ENCODE data around the gene CUEDC1. TPM values are rescaled to one million over a fixed set of nuclear protein-coding genes. Genes with fewer than 3 reads are reported as not detected.

The CUEDC1 gene
- total RNA-seq, 4 donors from 2014 or later = 7.9 to 63.6 (median 18.8) TPM

DNA sequence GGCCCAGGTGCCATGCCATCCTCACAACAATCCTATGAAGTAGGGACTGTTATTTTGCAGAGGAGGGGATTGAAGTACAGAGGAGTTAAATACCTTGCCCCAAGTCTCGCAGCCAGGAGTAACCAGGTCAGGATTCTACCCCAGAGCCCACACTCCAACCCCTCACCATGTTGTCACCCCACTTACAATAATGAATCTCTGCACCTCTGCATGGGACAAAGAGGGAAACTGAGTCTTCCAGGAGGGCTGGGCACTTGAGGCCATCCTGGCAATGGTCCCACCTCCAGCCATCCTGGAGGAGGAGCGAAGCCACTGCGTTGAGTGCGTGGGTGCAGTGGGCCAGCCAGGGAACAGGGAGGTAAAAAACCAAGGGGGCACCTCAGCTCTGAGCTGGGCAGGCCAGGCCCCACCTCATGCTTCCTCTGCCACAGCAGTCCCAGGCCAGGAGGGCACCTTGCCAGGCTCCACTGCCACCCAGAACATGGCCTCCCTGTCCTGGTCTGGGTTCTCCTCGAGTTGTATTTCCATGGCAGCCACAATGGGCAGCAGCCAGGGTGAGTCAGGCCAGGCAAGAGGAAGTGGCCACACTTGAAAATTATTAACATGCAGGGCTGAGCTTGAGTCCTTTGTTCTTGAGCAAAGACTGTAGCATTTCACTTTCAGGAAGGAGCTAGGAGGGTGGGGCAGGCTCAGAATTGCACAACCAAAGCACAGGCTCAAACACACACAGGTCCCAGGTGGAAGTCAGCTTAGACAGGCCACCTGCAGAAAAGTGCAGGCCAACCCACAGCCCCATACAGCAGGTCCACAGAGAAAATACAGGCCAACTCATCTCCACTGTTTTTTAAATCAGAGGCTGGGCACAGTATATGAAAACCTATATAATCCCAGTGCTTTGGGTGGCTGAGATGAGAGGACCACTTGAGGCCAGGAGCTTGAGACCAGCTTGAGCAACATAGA is 52.1 kb downstream of the CUEDC1 start:
- intact Hi-C loops (cut with DNase I; ENCODE audit: low total_unique reads) = no loop called here
- H3K36me3 ChIP-seq = no peaks in the 10 kb centered on the region
- no peaks in the 10 kb centered on the region for H3K27me3 ChIP-seq
- TF ChIP-seq, protein P1, sequence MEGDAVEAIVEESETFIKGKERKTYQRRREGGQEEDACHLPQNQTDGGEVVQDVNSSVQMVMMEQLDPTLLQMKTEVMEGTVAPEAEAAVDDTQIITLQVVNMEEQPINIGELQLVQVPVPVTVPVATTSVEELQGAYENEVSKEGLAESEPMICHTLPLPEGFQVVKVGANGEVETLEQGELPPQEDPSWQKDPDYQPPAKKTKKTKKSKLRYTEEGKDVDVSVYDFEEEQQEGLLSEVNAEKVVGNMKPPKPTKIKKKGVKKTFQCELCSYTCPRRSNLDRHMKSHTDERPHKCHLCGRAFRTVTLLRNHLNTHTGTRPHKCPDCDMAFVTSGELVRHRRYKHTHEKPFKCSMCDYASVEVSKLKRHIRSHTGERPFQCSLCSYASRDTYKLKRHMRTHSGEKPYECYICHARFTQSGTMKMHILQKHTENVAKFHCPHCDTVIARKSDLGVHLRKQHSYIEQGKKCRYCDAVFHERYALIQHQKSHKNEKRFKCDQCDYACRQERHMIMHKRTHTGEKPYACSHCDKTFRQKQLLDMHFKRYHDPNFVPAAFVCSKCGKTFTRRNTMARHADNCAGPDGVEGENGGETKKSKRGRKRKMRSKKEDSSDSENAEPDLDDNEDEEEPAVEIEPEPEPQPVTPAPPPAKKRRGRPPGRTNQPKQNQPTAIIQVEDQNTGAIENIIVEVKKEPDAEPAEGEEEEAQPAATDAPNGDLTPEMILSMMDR (IDR thresholded peaks at IDR 0.05) = no peak
- TF ChIP-seq POLR2A (IDR thresholded peaks at IDR 0.05) = no peak
- peak overlapping the region; percentile 60 to 72 for H3K27ac ChIP-seq
- peaks cover 4 to 30% of the 10 kb centered on the region in 2 donors for H3K4me1 ChIP-seq
- H3K9me3 ChIP-seq = no peaks in the 10 kb centered on the region
- no peak overlapping the region for H3K4me3 ChIP-seq
- peak; percentile 68 to 75 for DNase-seq

DNA sequence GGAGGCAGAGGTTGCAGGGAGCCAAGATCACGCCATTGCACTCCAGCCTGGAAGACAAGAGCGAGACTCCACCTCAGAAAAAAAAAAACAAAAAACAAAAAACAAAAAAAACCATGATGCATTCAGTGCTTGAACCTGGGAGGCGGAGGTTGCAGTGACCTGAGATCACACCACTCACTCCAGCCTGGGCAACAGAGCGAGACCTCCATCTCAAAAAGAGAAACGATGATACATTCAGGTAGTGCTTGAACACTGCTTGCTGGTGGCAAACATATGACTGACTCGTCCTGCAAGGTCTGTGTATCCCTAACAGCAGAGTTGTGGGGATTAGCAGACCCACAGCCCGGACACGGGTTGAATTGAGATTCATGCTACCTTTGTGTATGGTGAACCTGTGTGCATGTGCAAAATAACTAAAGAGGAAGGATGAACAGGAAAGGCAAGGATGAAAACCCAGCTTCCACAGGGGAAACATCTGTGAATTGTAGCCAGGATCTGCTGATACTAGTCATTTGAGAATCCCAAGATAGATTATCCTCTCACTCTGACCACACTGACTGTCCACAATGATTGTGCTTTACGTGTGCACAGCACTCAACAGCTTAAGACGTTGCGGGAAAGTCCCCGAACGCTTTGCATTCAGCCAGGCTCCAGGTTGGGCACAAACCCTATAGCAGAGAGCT is 53.0 kb downstream of the CUEDC1 start:
- TF ChIP-seq POLR2A (IDR thresholded peaks at IDR 0.05) = no peak
- TF ChIP-seq, protein P1 (IDR thresholded peaks at IDR 0.05) = no peak
- Histone ChIP-seq H3K4me1 (peaks cover 4 to 33% of the 10 kb centered on the region in 2 donors), H3K4me3 (no peak overlapping the region)

DNA sequence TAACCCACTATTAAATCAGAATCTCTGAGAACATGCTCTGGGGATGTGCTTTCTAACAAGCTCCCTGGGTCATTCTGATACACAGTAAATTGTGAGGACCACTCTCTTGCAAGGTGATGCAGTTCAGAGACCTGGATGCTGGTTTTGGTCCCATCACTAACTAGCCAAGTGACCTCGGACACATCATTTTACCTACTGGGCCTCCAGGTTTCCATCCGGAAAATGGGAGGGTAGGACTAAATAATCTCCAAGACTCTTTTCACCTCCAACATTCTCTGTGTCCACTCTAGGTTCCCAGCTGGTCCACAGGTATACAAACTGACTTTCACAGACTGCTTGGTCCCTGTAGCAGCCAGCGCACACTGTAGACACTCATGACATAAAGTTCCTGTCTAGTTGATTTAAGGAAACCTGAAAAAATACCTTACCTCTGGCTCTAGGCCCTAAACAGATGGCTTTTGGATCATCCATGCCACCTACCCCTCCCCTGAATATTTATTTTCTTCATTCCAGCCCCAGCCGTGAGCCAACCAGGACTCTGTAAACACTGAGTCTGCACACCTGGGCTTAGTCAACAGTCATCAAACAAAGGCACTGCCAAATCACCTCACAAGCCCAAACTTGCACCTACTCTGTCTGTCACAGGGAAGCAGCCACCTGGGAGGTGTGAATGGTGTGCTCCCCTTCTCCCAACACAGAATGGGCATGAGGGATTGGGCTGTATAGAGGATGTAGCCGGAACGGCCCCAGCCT is 54.0 kb downstream of the CUEDC1 start:
- no peaks in the 10 kb centered on the region for H3K36me3 ChIP-seq
- no peak for DNase-seq

More for the DNA sequence above, 53.0 kb downstream of the CUEDC1 start:
- intact Hi-C loops (cut with DNase I; ENCODE audit: low total_unique reads) = no loop called here
- Histone ChIP-seq H3K36me3 (no peaks in the 10 kb centered on the region), H3K27ac (peak overlapping the region; percentile 60 to 72), H3K27me3 (no peaks in the 10 kb centered on the region), H3K9me3 (no peaks in the 10 kb centered on the region)
- DNase-seq = no peak

DNA sequence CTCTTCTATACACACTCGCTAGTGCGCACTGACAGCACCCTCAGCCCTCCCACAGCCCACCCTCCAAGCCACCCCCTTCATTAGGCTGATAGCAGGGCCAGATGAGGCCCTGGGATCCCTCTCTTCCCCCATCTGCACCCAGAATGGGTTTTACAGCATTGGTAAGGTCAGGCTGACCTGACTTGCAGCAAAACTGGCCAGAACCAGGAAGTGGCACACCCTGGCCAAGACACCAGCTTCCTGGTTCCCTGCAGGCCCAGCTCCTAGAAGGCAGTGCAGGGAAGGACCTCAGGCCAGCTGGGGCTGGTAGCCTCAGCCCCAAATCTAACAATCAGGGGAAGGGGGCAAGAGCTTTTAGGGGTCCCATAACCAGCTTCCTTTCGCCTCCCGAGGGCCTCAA is 55.4 kb downstream of the CUEDC1 start:
- DNase-seq = peak; percentile 42 to 61
- H3K27ac ChIP-seq = peak overlapping the region; percentile 80 to 83
- H3K4me3 ChIP-seq = no peak overlapping the region
- no peaks in the 10 kb centered on the region for H3K27me3 ChIP-seq
- H3K4me1 ChIP-seq = peaks cover 4 to 46% of the 10 kb centered on the region in 2 donors
- H3K36me3 ChIP-seq = no peaks in the 10 kb centered on the region
- TF ChIP-seq POLR2A (IDR thresholded peaks at IDR 0.05) = no peak
- TF ChIP-seq, protein P1 (IDR thresholded peaks at IDR 0.05) = no peak
- no peaks in the 10 kb centered on the region for H3K9me3 ChIP-seq
- intact Hi-C loops (cut with DNase I; ENCODE audit: low total_unique reads) = no loop called here

More for the DNA sequence above, 54.0 kb downstream of the CUEDC1 start:
- peaks cover 4 to 33% of the 10 kb centered on the region in 2 donors for H3K4me1 ChIP-seq
- TF ChIP-seq, protein P1 (IDR thresholded peaks at IDR 0.05) = no peak
- no peak for TF ChIP-seq POLR2A (IDR thresholded peaks at IDR 0.05)
- no peaks in the 10 kb centered on the region for H3K27me3 ChIP-seq
- H3K27ac ChIP-seq = peak overlapping the region in 1 of 2 donors; percentile 80
- H3K4me3 ChIP-seq = no peak overlapping the region
- H3K9me3 ChIP-seq = no peaks in the 10 kb centered on the region
- intact Hi-C loops (cut with DNase I; ENCODE audit: low total_unique reads) = no loop called here
